CD4-positive, alpha-beta T cell treated with Interleukin-15 for 4 hours (primary cell): ENCODE data around the gene DLGAP3.
"Not testable (repeated sequence)": the region's sequence is repeated elsewhere in the genome, so short reads cannot be mapped to it uniquely, and the experiment has no call there.

Experiments used
- DNase-seq: peaks from one replicate; pipeline ENCODE4 v3.0.0-alpha.2; 2020; ENCODE audit warnings: low spot score

DLGAP3 gene

GRCh38 chr1:34929497-34929852 lies at the start of gene DLGAP3:
Gene DLGAP3 (minus strand): TSS chr1:34929650. CDS start chr1:34905383, 24,267 bp downstream.
- no peak for DNase-seq

GRCh38 chr1:34978921-34979320 lies 49.5 kb upstream of the DLGAP3 start:
- DNase-seq: no peak

GRCh38 chr1:34977858-34978257 lies 48.4 kb upstream of the DLGAP3 start:
- no peak for DNase-seq

- DNase-seq: no peak
Observed at GRCh38 chr1:34977210-34977471, 47.7 kb upstream of the DLGAP3 start.

GRCh38 chr1:34976384-34977209 lies 47.1 kb upstream of the DLGAP3 start:
- no peak for DNase-seq

- no peak for DNase-seq
Observed at GRCh38 chr1:34975771-34976170, 46.3 kb upstream of the DLGAP3 start.

- DNase-seq: no peak
Observed at GRCh38 chr1:34975338-34975737, 45.9 kb upstream of the DLGAP3 start.

- DNase-seq: no peak
Observed at GRCh38 chr1:34974626-34975025, 45.2 kb upstream of the DLGAP3 start.

GRCh38 chr1:34973326-34973725 lies 43.9 kb upstream of the DLGAP3 start:
- DNase-seq: no peak

GRCh38 chr1:34970829-34971228 lies 41.4 kb upstream of the DLGAP3 start:
- no peak for DNase-seq

- no peak for DNase-seq
Observed at GRCh38 chr1:34970220-34970735, 40.8 kb upstream of the DLGAP3 start.

GRCh38 chr1:34968297-34968696 lies 38.8 kb upstream of the DLGAP3 start:
- DNase-seq: not testable (repeated sequence)

GRCh38 chr1:34967672-34968071 lies 38.2 kb upstream of the DLGAP3 start:
- not testable (repeated sequence) for DNase-seq

- DNase-seq: no peak
Observed at GRCh38 chr1:34965597-34965996, 36.1 kb upstream of the DLGAP3 start.

GRCh38 chr1:34950428-34950827 lies 21.0 kb upstream of the DLGAP3 start:
- DNase-seq: no peak

GRCh38 chr1:34948739-34949138 lies 19.3 kb upstream of the DLGAP3 start:
- DNase-seq: not testable (repeated sequence)

GRCh38 chr1:34947641-34948314 lies 18.3 kb upstream of the DLGAP3 start:
- DNase-seq: not testable (repeated sequence)

GRCh38 chr1:34946211-34946610 lies 16.8 kb upstream of the DLGAP3 start:
- DNase-seq: no peak

- DNase-seq: not testable (repeated sequence)
Observed at GRCh38 chr1:34941798-34942197, 12.3 kb upstream of the DLGAP3 start.

- DNase-seq: no peak
Observed at GRCh38 chr1:34930702-34931071, 1.2 kb upstream of the DLGAP3 start.

GRCh38 chr1:34929853-34930701 lies 627 bp upstream of the DLGAP3 start:
- no peak for DNase-seq

- DNase-seq: peak; percentile 5
Observed at GRCh38 chr1:34928699-34929496, 552 bp downstream of the DLGAP3 start.
